ENCODE results near the gene ZNF692. TPM values are rescaled to one million over a fixed set of nuclear protein-coding genes. Genes with fewer than 3 reads are reported as not detected.

The ZNF692 gene
- total and polyA plus RNA-seq, 2 donors (not counting 3 experiments of a cell fraction or from before 2014, with no cell fraction given): 32.6 to 36.6 TPM

DNA sequence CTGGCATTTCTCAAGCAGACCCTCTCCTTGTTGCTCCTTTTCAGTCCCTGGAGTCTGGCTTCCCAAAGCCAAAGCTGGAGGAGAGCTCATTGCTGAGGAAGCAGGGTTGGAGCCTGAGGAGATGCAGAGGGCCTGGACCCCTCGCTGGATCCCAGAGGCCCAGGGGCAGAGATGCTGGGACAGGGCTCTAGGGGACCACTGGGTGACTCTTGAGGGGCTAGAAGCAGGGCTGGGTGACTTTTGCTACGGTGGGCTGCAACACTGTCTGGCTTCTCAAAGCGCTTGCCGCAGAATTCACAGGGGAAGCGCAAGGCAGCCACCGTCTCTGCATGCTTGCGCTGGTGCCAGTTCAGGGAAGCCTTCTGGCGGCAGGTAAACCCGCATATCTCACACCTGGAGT is 8.8 kb downstream of the ZNF692 start:
- DNase-seq (ENCODE audit: low read depth, low spot score) (no peak), FAIRE-seq (no peak)
- intact Hi-C loops (cut with micrococcal nuclease) (no loop called here), dilution Hi-C loops (cut with MboI; ENCODE audit: extremely low pct_ligation_motif_present, low sequenced_read_pairs) (no loop called here)
- H3K9ac ChIP-seq (replicated peaks; ENCODE audit: extremely low read depth, insufficient read depth, low read length): no peak overlapping the region
- H3K27me3 ChIP-seq (ENCODE audit: control insufficient read depth in 2 of 2, insufficient read depth in 2 of 2, low read length in 2 of 2): no peaks in the 10 kb centered on the region
- no peak overlapping the region for H3K4me3 ChIP-seq (replicated peaks in 1 of 3; ENCODE audit: insufficient read depth in 1 of 3, low read depth in 1 of 3, low read length in 3 of 3)
- no peaks in the 10 kb centered on the region for H3K4me1 ChIP-seq (ENCODE audit: control insufficient read depth, extremely low read depth, insufficient read depth, low read length)
- H3K9me1 ChIP-seq (replicated peaks; ENCODE audit: control insufficient read depth, extremely low read depth, insufficient read depth, low read length): no peaks in the 10 kb centered on the region
- H2AFZ ChIP-seq (ENCODE audit: low read depth, low read length): no peak overlapping the region
- TSS peak; percentile 48 for BruUV-seq (replicated peaks)
- no peaks in the 10 kb centered on the region for H4K20me1 ChIP-seq (replicated peaks; ENCODE audit: control insufficient read depth, extremely low read depth, insufficient read depth, low read length)
- H3K36me3 ChIP-seq (ENCODE audit: control insufficient read depth in 2 of 2, extremely low read depth in 1 of 2, insufficient read depth in 2 of 2, low read length in 2 of 2): peaks cover 6 to 30% of the 10 kb centered on the region in 2 experiments
- H3K9me3 ChIP-seq (replicated peaks; ENCODE audit: control insufficient read depth, insufficient read depth, low read length): no peaks in the 10 kb centered on the region
- no peak overlapping the region for H3K4me2 ChIP-seq (ENCODE audit: insufficient read depth, low read length)
- CTCF ChIA-PET: interaction anchor here (1.0 kb wide), 1 partner anchor 8 kb away, joined by 3 read pairs; no protein-coding TSS in a partner anchor
- POLR2A ChIA-PET: interaction anchor here (1.9 kb wide), 1 partner anchor 12 kb away, joined by 6 read pairs; the partner anchor contains the start of gene ZNF672
- no peak overlapping the region for H3K27ac ChIP-seq (ENCODE audit: insufficient read depth, low read depth, low read length)
- no peaks in the 10 kb centered on the region for H3K79me2 ChIP-seq (ENCODE audit: control insufficient read depth, insufficient read depth, low read length)
- no peak for TF ChIP-seq GATA2 (IDR thresholded peaks at IDR 0.05; ENCODE audit: insufficient read depth, insufficient read length, low read depth, low read length)
- no peak for TF ChIP-seq POLR2A (IDR thresholded peaks at IDR 0.05; ENCODE audit: low read depth, low read length)
- no peak for TF ChIP-seq FOS (IDR thresholded peaks at IDR 0.05; ENCODE audit: borderline replicate concordance, insufficient read depth, low read length)
- TF ChIP-seq, protein P1, sequence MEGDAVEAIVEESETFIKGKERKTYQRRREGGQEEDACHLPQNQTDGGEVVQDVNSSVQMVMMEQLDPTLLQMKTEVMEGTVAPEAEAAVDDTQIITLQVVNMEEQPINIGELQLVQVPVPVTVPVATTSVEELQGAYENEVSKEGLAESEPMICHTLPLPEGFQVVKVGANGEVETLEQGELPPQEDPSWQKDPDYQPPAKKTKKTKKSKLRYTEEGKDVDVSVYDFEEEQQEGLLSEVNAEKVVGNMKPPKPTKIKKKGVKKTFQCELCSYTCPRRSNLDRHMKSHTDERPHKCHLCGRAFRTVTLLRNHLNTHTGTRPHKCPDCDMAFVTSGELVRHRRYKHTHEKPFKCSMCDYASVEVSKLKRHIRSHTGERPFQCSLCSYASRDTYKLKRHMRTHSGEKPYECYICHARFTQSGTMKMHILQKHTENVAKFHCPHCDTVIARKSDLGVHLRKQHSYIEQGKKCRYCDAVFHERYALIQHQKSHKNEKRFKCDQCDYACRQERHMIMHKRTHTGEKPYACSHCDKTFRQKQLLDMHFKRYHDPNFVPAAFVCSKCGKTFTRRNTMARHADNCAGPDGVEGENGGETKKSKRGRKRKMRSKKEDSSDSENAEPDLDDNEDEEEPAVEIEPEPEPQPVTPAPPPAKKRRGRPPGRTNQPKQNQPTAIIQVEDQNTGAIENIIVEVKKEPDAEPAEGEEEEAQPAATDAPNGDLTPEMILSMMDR (IDR thresholded peaks at IDR 0.05; ENCODE audit: extremely low read depth in 1 of 2, insufficient read depth in 1 of 2, low read depth in 1 of 2, low read length in 2 of 2): no peak
- no peak for TF ChIP-seq MYC (IDR thresholded peaks at IDR 0.05; ENCODE audit: low read depth, low read length)
- no peak for TF ChIP-seq MAX (IDR thresholded peaks at IDR 0.05; ENCODE audit: insufficient read depth, insufficient read length)
- TF ChIP-seq POLR2AphosphoS5 (IDR thresholded peaks at IDR 0.05; ENCODE audit: insufficient read depth, low read depth, low read length): no peak
- no peak for TF ChIP-seq JUN (IDR thresholded peaks at IDR 0.05; ENCODE audit: borderline replicate concordance, insufficient read depth, insufficient read length, low read depth)
- no peak for TF ChIP-seq EZH2 (IDR thresholded peaks at IDR 0.05; ENCODE audit: borderline replicate concordance, low read depth, low read length, severe bottlenecking)
